Uterus (tissue), 4 donors: Measurements from ENCODE around the gene CELSR1. TPM values are rescaled to one million over a fixed set of nuclear protein-coding genes. Genes with fewer than 3 reads are reported as not detected.

ENCODE experiments used
- DNase-seq, 2 donors: peaks; one replicate each; pipeline ENCODE4 v3.0.0-alpha.2; 2019 to 2020
- H3K27ac ChIP-seq, 2 donors: fragments of 200-600 bp; sonication (generic); 1 replicate in 1 of 2; 2 replicates in 1 of 2; pipeline ENCODE4 v1.5.1; 2016 to 2018
- H3K27me3 ChIP-seq, 2 donors: fragments of 200-600 bp; sonication (generic); one replicate each; pipeline ENCODE4 v1.5.1; 2018 to 2019; ENCODE audit warnings: control low read depth in 1 of 2
- H3K36me3 ChIP-seq, 2 donors: fragments of 200-600 bp; sonication (generic); one replicate each; pipeline ENCODE4 v1.5.1; 2019; ENCODE audit warnings: control low read depth in 1 of 2
- H3K4me1 ChIP-seq, 2 donors: fragments of 200-600 bp; sonication (generic); one replicate each; pipeline ENCODE4 v1.5.1; 2018 to 2019; ENCODE audit warnings: control low read depth in 1 of 2
- H3K4me3 ChIP-seq, 2 donors: fragments of 200-600 bp; sonication (generic); 1 replicate in 1 of 2; 2 replicates in 1 of 2; pipeline ENCODE4 v1.5.1; 2018 to 2019; ENCODE audit warnings: mild to moderate bottlenecking in 1 of 2
- H3K9me3 ChIP-seq, 2 donors: fragments of 200-600 bp; sonication (generic); one replicate each; pipeline ENCODE4 v1.5.1; 2019; ENCODE audit warnings: control low read depth in 1 of 2
- CTCF ChIP-seq, 4 experiments: fragments of 200-600 bp in 2 of 4; fragments of 450-650 bp in 2 of 4; sonication (generic) in 2 of 4; IDR thresholded peaks; one replicate each; pipeline ENCODE4 v1.5.1; 2016 to 2019; ENCODE audit warnings: antibody characterized with exemption in 4 of 4, mild to moderate bottlenecking in 2 of 4, moderate library complexity in 1 of 4
- POLR2A ChIP-seq, 2 donors: fragments of 450-650 bp; IDR thresholded peaks; one replicate each; pipeline ENCODE4 v1.6.1; 2016; ENCODE audit warnings: antibody characterized with exemption in 2 of 2, mild to moderate bottlenecking in 1 of 2, moderate library complexity in 1 of 2
- intact Hi-C: fragments of 100-400 bp; cut with DNase I; formaldehyde crosslinking; loops from one replicate; pipeline ENCODE4 v1.15.1; 2023; ENCODE audit warnings: low total_unique reads
- total RNA-seq, 4 donors: library from RNA; depleted of rRNA in 3 of 4; stranded (reverse); fragments of >200 nt in 3 of 4; gene quantifications; one replicate each; pipeline versions ENCODE4 v1.1.0 to v1.2.4, GENCODE V29; 2014 to 2023
- donor health status: DM: yes; HTN: yes; CAD: no.

Gene CELSR1
- total RNA-seq, 4 donors from 2014 or later = 1.5 to 15.8 (median 8.4) TPM

- H3K27ac ChIP-seq = no peak overlapping the region
- H3K27me3 ChIP-seq = no peaks in the 10 kb centered on the region
- no peak for TF ChIP-seq POLR2A (IDR thresholded peaks at IDR 0.05)
- no peak for TF ChIP-seq CTCF (IDR thresholded peaks at IDR 0.05)
- no peak overlapping the region for H3K4me3 ChIP-seq
- H3K4me1 ChIP-seq = no peaks in the 10 kb centered on the region
- no peak for DNase-seq
- intact Hi-C loops = no loop called here
- H3K36me3 ChIP-seq = no peaks in the 10 kb centered on the region
- no peaks in the 10 kb centered on the region for H3K9me3 ChIP-seq
Observed at GRCh38 chr22:46379066-46379930, 158.1 kb downstream of the CELSR1 start.

- Histone ChIP-seq H3K27ac (no peak overlapping the region), H3K4me3 (no peak overlapping the region), H3K9me3 (no peaks in the 10 kb centered on the region), H3K36me3 (no peaks in the 10 kb centered on the region), H3K4me1 (no peaks in the 10 kb centered on the region), H3K27me3 (no peaks in the 10 kb centered on the region)
- no peak for TF ChIP-seq CTCF (IDR thresholded peaks at IDR 0.05)
- TF ChIP-seq POLR2A (IDR thresholded peaks at IDR 0.05) = no peak
- no peak for DNase-seq
- intact Hi-C loops = no loop called here
Observed at GRCh38 chr22:46378426-46379065, 158.9 kb downstream of the CELSR1 start.

GRCh38 chr22:46377525-46378425 is 159.6 kb downstream of the CELSR1 start:
- H3K4me1 ChIP-seq = no peaks in the 10 kb centered on the region
- intact Hi-C loops = no loop called here
- H3K36me3 ChIP-seq = no peaks in the 10 kb centered on the region
- H3K9me3 ChIP-seq = no peaks in the 10 kb centered on the region
- H3K27ac ChIP-seq = no peak overlapping the region
- no peaks in the 10 kb centered on the region for H3K27me3 ChIP-seq
- H3K4me3 ChIP-seq = no peak overlapping the region
- no peak for TF ChIP-seq POLR2A (IDR thresholded peaks at IDR 0.05)
- TF ChIP-seq CTCF (IDR thresholded peaks at IDR 0.05) = no peak
- no peak for DNase-seq

- Histone ChIP-seq H3K27me3 (no peaks in the 10 kb centered on the region), H3K27ac (no peak overlapping the region), H3K4me1 (no peaks in the 10 kb centered on the region), H3K36me3 (no peaks in the 10 kb centered on the region), H3K9me3 (no peaks in the 10 kb centered on the region), H3K4me3 (no peak overlapping the region)
- DNase-seq = no peak
- TF ChIP-seq POLR2A (IDR thresholded peaks at IDR 0.05) (no peak), CTCF (IDR thresholded peaks at IDR 0.05) (no peak)
- intact Hi-C loops = no loop called here
Observed at GRCh38 chr22:46376908-46377524, 160.4 kb downstream of the CELSR1 start.
